Right lobe of liver (tissue), 6 donors: ENCODE data around the gene RARG. TPM values are rescaled to one million over a fixed set of nuclear protein-coding genes. Genes with fewer than 3 reads are reported as not detected.

Experiments used
- ATAC-seq, 4 donors: fragments of 200-7000 bp; cut with Tn5 transposase; one replicate each; pipeline ENCODE4 v1.9.1; 2020; ENCODE audit warnings: mild to moderate bottlenecking in 4 of 4, moderate library complexity in 4 of 4
- DNase-seq, 3 donors: peaks; one replicate each; pipeline ENCODE4 v3.0.0-alpha.2; 2020
- H3K27ac ChIP-seq, 3 donors: fragments of 200-600 bp; one replicate each; pipeline ENCODE4 v1.8.0; 2022
- H3K27me3 ChIP-seq, 2 donors: fragments of 200-600 bp; one replicate each; pipeline ENCODE4 v1.8.0; 2022
- H3K36me3 ChIP-seq, 4 donors: fragments of 200-600 bp; sonication (generic) in 1 of 4; one replicate each; pipeline versions ENCODE4 v1.5.1 to v1.8.0; 2017 to 2022; ENCODE audit warnings: control low read depth in 1 of 4
- H3K4me1 ChIP-seq, 4 donors: fragments of 200-600 bp; sonication (generic) in 1 of 4; one replicate each; pipeline versions ENCODE4 v1.5.1 to v1.8.0; 2017 to 2022; ENCODE audit warnings: control low read depth in 1 of 4
- H3K4me3 ChIP-seq, 3 donors: fragments of 200-600 bp; one replicate each; pipeline ENCODE4 v1.8.0; 2022
- H3K9me3 ChIP-seq, 4 donors: fragments of 200-600 bp; sonication (generic) in 1 of 4; one replicate each; pipeline versions ENCODE4 v1.5.1 to v1.8.0; 2017 to 2022; ENCODE audit warnings: control low read depth in 1 of 4
- CTCF ChIP-seq, 4 donors: fragments of 200-600 bp in 3 of 4; fragments of 450-650 bp in 1 of 4; IDR thresholded peaks; one replicate each; pipeline versions ENCODE4 v1.5.1 to v1.8.0; 2016 to 2022; ENCODE audit warnings: antibody characterized with exemption in 4 of 4, mild to moderate bottlenecking in 2 of 4
- POLR2A ChIP-seq: fragments of 450-650 bp; IDR thresholded peaks from one replicate; pipeline ENCODE4 v1.6.1; 2017; ENCODE audit warnings: antibody characterized with exemption, mild to moderate bottlenecking
- WGBS: methylation state at CpG from one replicate; pipeline ENCODE4 v1.1.6; 2018; ENCODE audit warnings: low coverage, low lambda C conversion rate; ENCODE audit not compliant: insufficient coverage; ENCODE audit errors: missing lambda C conversion rate; 5-methylcytosine and 5-hydroxymethylcytosine counted together
- intact Hi-C, 2 donors: fragments of 100-400 bp; cut with DNase I; formaldehyde crosslinking; loops; one replicate each; pipeline versions ENCODE4 v1.11.2 to v1.14.1; 2022
- total RNA-seq, 6 experiments: library from RNA; depleted of rRNA in 2 of 6; stranded (reverse); fragments of >200 nt in 2 of 6; fragmentation: NEBNext Ultra II Directional in 3 of 6; extraction: Animal tissue kit (Norgen Biotek cat#: 25700) in 3 of 6; gene quantifications; one replicate each; pipeline versions ENCODE4 v1.1.0 to v1.2.4, GENCODE V29; 2016 to 2023
- donor health status: DM: no; HTN: yes; CAD: no.
- donor health status: DM: no; HTN: no; CAD: no.
- donor health status: DM: no; HTN: no; CAD: no.
- donor health status: DM: no; HTN: yes; CAD: no.
- donor health status: DM: no; HTN: yes; CAD: no.

Gene RARG
- total RNA-seq, 6 experiments from 2014 or later = 1.9 to 2.4 (median 2.1) TPM

GRCh38 chr12:53191096-53191884 is 40.7 kb downstream of the RARG start:
- H3K4me1 ChIP-seq = peaks cover 0 to 21% (median 4%) of the 10 kb centered on the region in 4 donors
- intact Hi-C loops = loop anchor here (5.0 to 10.0 kb wide), 2 partner anchors 124 to 126 kb away; no protein-coding TSS in a partner anchor
- peak in 1 of 3 donors; percentile 36 for DNase-seq

GRCh38 chr12:53190108-53190729 is 41.8 kb downstream of the RARG start:
- peak in 2 of 3 donors; percentile 62 to 70 for DNase-seq
- no peak overlapping the region for H3K4me3 ChIP-seq
- WGBS = 33% methylated on average over 8 of the region's 14 CpGs
- intact Hi-C loops = loop anchor here (5.0 to 10.0 kb wide), 2 partner anchors 123 to 125 kb away; no protein-coding TSS in a partner anchor
- peaks cover 0 to 33% (median 12%) of the 10 kb centered on the region in 4 donors for H3K36me3 ChIP-seq
- peak; percentile 70 to 88 (median 74) for TF ChIP-seq CTCF (IDR thresholded peaks at IDR 0.05)
- TF ChIP-seq POLR2A = no peak
- peaks cover 0 to 28% (median 7%) of the 10 kb centered on the region in 4 donors for H3K4me1 ChIP-seq
- no peak overlapping the region for H3K27ac ChIP-seq
- H3K27me3 ChIP-seq = no peaks in the 10 kb centered on the region
- no peaks in the 10 kb centered on the region for H3K9me3 ChIP-seq
- ATAC-seq = peak; percentile 78 to 85 (median 82)

More at GRCh38 chr12:53191096-53191884, 40.7 kb downstream of the RARG start:
- Histone ChIP-seq H3K36me3 (peaks cover 0 to 22% (median 8%) of the 10 kb centered on the region in 4 donors), H3K4me3 (no peak overlapping the region), H3K27me3 (no peaks in the 10 kb centered on the region), H3K27ac (no peak overlapping the region), H3K9me3 (no peaks in the 10 kb centered on the region)
- WGBS = 86% methylated on average over 5 of the region's 11 CpGs
- no peak for ATAC-seq
- TF ChIP-seq CTCF (IDR thresholded peaks at IDR 0.05) (no peak), POLR2A (no peak)

- Histone ChIP-seq H3K4me3 (no peak overlapping the region), H3K36me3 (peaks cover 0 to 52% (median 12%) of the 10 kb centered on the region in 4 donors), H3K27ac (no peak overlapping the region), H3K4me1 (peaks cover 0 to 31% (median 14%) of the 10 kb centered on the region in 4 donors), H3K9me3 (no peaks in the 10 kb centered on the region), H3K27me3 (no peaks in the 10 kb centered on the region)
- DNase-seq (peak in 1 of 3 donors; percentile 59), ATAC-seq (peak; percentile 12 to 60 (median 36))
- 40% methylated on average over 9 of the region's 15 CpGs for WGBS
- intact Hi-C loops = no loop called here
- TF ChIP-seq CTCF (IDR thresholded peaks at IDR 0.05) = no peak
- TF ChIP-seq POLR2A = no peak
Observed at GRCh38 chr12:53187145-53187899, 44.7 kb downstream of the RARG start.

GRCh38 chr12:53186745-53187144 is 45.3 kb downstream of the RARG start:
- Histone ChIP-seq H3K9me3 (no peaks in the 10 kb centered on the region), H3K27ac (no peak overlapping the region), H3K27me3 (no peaks in the 10 kb centered on the region), H3K36me3 (peaks cover 0 to 57% (median 14%) of the 10 kb centered on the region in 4 donors), H3K4me3 (no peak overlapping the region), H3K4me1 (peaks cover 0 to 37% (median 17%) of the 10 kb centered on the region in 4 donors)
- DNase-seq = peak in 1 of 3 donors; percentile 28
- intact Hi-C loops = no loop called here
- 36% methylated on average over 4 of the region's 4 CpGs for WGBS
- ATAC-seq = peak in 1 of 4 donors; percentile 26
- TF ChIP-seq CTCF (IDR thresholded peaks at IDR 0.05) (no peak), POLR2A (no peak)
